Liver (tissue), 9 donors: ENCODE results near the gene KIRREL3. TPM values are rescaled to one million over a fixed set of nuclear protein-coding genes. Genes with fewer than 3 reads are reported as not detected.

Source experiments
- DNase-seq: peaks from one replicate; pipeline ENCODE4 v3.0.0-alpha.2; 2017; ENCODE audit warnings: low spot score
- H3K27ac ChIP-seq, 2 donors: one replicate each; pipeline ENCODE4 v1.7.0; 2013; ENCODE audit warnings: inconsistent platforms in 2 of 2, low read length in 2 of 2, control low read depth in 1 of 2, low read depth in 1 of 2, mild to moderate bottlenecking in 1 of 2
- H3K27me3 ChIP-seq, 4 donors: one replicate each; pipeline versions ENCODE4 v1.6.1 to v1.7.0; 2013; ENCODE audit warnings: low read length in 3 of 4, inconsistent platforms in 1 of 4, mild to moderate bottlenecking in 1 of 4, moderate library complexity in 1 of 4; ENCODE audit not compliant: control insufficient read depth in 4 of 4, insufficient read depth in 4 of 4
- H3K36me3 ChIP-seq, 4 donors: one replicate each; pipeline versions ENCODE4 v1.6.1 to v1.7.0; 2013; ENCODE audit warnings: low read length in 3 of 4, mild to moderate bottlenecking in 3 of 4, low read depth in 1 of 4, moderate library complexity in 1 of 4; ENCODE audit not compliant: control insufficient read depth in 4 of 4, insufficient read depth in 3 of 4
- H3K4me1 ChIP-seq, 4 donors: one replicate each; pipeline versions ENCODE4 v1.6.1 to v1.7.0; 2013; ENCODE audit warnings: low read length in 3 of 4, mild to moderate bottlenecking in 3 of 4, moderate library complexity in 1 of 4; ENCODE audit not compliant: control insufficient read depth in 4 of 4, insufficient read depth in 4 of 4
- H3K4me3 ChIP-seq, 3 donors: one replicate each; pipeline versions ENCODE4 v1.6.1 to v1.7.0; 2013; ENCODE audit warnings: low read length in 3 of 3, control low read depth in 1 of 3, low read depth in 1 of 3, mild to moderate bottlenecking in 1 of 3
- H3K9ac ChIP-seq, 2 donors: one replicate each; pipeline ENCODE4 v1.7.0; 2013; ENCODE audit warnings: low read length in 2 of 2, mild to moderate bottlenecking in 2 of 2, moderate library complexity in 2 of 2, control low read depth in 1 of 2, low read depth in 1 of 2
- H3K9me3 ChIP-seq, 4 donors: one replicate each; pipeline versions ENCODE4 v1.6.1 to v1.7.0; 2013; ENCODE audit warnings: low read length in 3 of 4; ENCODE audit not compliant: control insufficient read depth in 4 of 4
- ATF3 ChIP-seq: IDR thresholded peaks from 2 replicates; pipeline ENCODE4 v1.6.1; 2016; ENCODE audit warnings: antibody characterized with exemption
- CTCF ChIP-seq: fragments of 150-350 bp; IDR thresholded peaks from 2 replicates; pipeline ENCODE4 v1.5.1; 2017; ENCODE audit warnings: improper control_type of control experiment, low read depth, low read length; ENCODE audit not compliant: missing input control
- EGR1 ChIP-seq, 2 donors: IDR thresholded peaks; 2 replicates each; pipeline ENCODE4 v1.6.1; 2016 to 2018; ENCODE audit warnings: antibody characterized with exemption in 2 of 2, low read depth in 2 of 2
- FOXA2 ChIP-seq: IDR thresholded peaks from 2 replicates; pipeline ENCODE4 v1.6.1; 2016; ENCODE audit warnings: antibody characterized with exemption
- GABPA ChIP-seq, 2 donors: IDR thresholded peaks in 1 of 2; conservative IDR thresholded peaks in 1 of 2; 2 replicates each; pipeline ENCODE4 v1.6.1; 2016; ENCODE audit warnings: antibody characterized with exemption in 2 of 2, mild to moderate bottlenecking in 1 of 2, moderate library complexity in 1 of 2
- JUND ChIP-seq, 2 donors: IDR thresholded peaks; 2 replicates each; pipeline ENCODE4 v1.6.1; 2016; ENCODE audit warnings: antibody characterized with exemption in 2 of 2
- MAX ChIP-seq: IDR thresholded peaks from 2 replicates; pipeline ENCODE4 v1.6.1; 2016; ENCODE audit warnings: antibody characterized with exemption
- NR2F2 ChIP-seq: IDR thresholded peaks from 2 replicates; pipeline ENCODE4 v1.6.1; 2016; ENCODE audit warnings: antibody characterized with exemption
- REST ChIP-seq: IDR thresholded peaks from 2 replicates; pipeline ENCODE4 v1.6.1; 2016; ENCODE audit warnings: antibody characterized with exemption, mild to moderate bottlenecking
- RXRA ChIP-seq, 2 donors: IDR thresholded peaks; 2 replicates each; pipeline ENCODE4 v1.6.1; 2017 to 2018; ENCODE audit warnings: antibody characterized with exemption in 2 of 2, mild to moderate bottlenecking in 1 of 2
- YY1 ChIP-seq: IDR thresholded peaks from 2 replicates; pipeline ENCODE4 v1.6.1; 2016; ENCODE audit warnings: antibody characterized with exemption, mild to moderate bottlenecking
- ZBTB33 ChIP-seq: IDR thresholded peaks from 2 replicates; pipeline ENCODE4 v1.6.1; 2016; ENCODE audit warnings: antibody characterized with exemption
- WGBS: extraction: QIAGEN DNeasy Blood & Tissue Kit; methylation state at CpG from one replicate; pipeline ENCODE4 v1.1.7; 2013; 5-methylcytosine and 5-hydroxymethylcytosine counted together
- polyA plus RNA-seq, 2 donors: library from polyadenylated mRNA; stranded (reverse) in 1 of 2; unstranded in 1 of 2; fragments of 200-250 nt in 1 of 2; fragments of >200 nt in 1 of 2; fragmentation: Nextera tagmentation in 1 of 2; extraction: Ambion mirVana in 1 of 2; gene quantifications; one replicate each; pipeline versions ENCODE4 v1.2.1 to v1.2.3, GENCODE V29; 2013 to 2015
- total RNA-seq, 2 donors: library from RNA; depleted of rRNA; stranded (reverse); fragments of >200 nt; gene quantifications; one replicate each; pipeline ENCODE4 v1.2.3, GENCODE V29; 2014
- donor health status: healthy.
- donor health status: healthy.
- donor health status: healthy.
- donor health status: healthy.
- donor health status: healthy.

KIRREL3 gene
- total and polyA plus RNA-seq, 4 donors = 0.03 to 0.29 (median 0.08) TPM; not detected in 1

- Histone ChIP-seq H3K4me1 (no peaks in the 10 kb centered on the region), H3K27ac (no peak overlapping the region)
Measured at GRCh38 chr11:126791446-126791845, 209.1 kb downstream of the KIRREL3 start.

More at GRCh38 chr11:126791446-126791845, 209.1 kb downstream of the KIRREL3 start:
- TF ChIP-seq FOXA2 = no peak
- TF ChIP-seq MAX = no peak
- no peak for TF ChIP-seq NR2F2
- no peak for TF ChIP-seq CTCF
- TF ChIP-seq YY1 = no peak
- no peak for TF ChIP-seq ZBTB33
- no peak for TF ChIP-seq REST
- TF ChIP-seq RXRA (IDR thresholded peaks at IDR 0.05) = no peak
- no peak for TF ChIP-seq JUND (IDR thresholded peaks at IDR 0.05)
- no peak for TF ChIP-seq EGR1 (IDR thresholded peaks at IDR 0.05; ENCODE audit: low read depth in 2 of 2)
- TF ChIP-seq GABPA (IDR thresholded peaks at IDR 0.05 in 1 of 2, conservative IDR thresholded peaks at IDR 0.05 in 1 of 2) = no peak
- no peak for TF ChIP-seq ATF3
- Histone ChIP-seq H3K27me3 (no peaks in the 10 kb centered on the region), H3K9me3 (no peaks in the 10 kb centered on the region), H3K9ac (no peak overlapping the region), H3K4me3 (no peak overlapping the region), H3K36me3 (no peaks in the 10 kb centered on the region)
- no peak for DNase-seq
- 67% methylated on average over 3 of the region's 3 CpGs for WGBS
